Gastroesophageal sphincter (tissue), 4 donors: ENCODE data around the gene LSP1. TPM values are rescaled to one million over a fixed set of nuclear protein-coding genes. Genes with fewer than 3 reads are reported as not detected.
"Not testable (repeated sequence)": the region's sequence is repeated elsewhere in the genome, so short reads cannot be mapped to it uniquely, and the experiment has no call there.

Source experiments
- ATAC-seq: fragments of 150-250 bp; one replicate; pipeline ENCODE4 v1.9.1; 2016; ENCODE audit warnings: mild to moderate bottlenecking, moderate library complexity
- H3K27ac ChIP-seq, 4 donors: fragments of 200-600 bp; sonication (generic) in 3 of 4; 1 replicate in 3 of 4; 2 replicates in 1 of 4; pipeline ENCODE4 v1.5.1; 2016 to 2019
- H3K27me3 ChIP-seq: fragments of 200-600 bp; sonication (generic); one replicate; pipeline ENCODE4 v1.5.1; 2019
- H3K36me3 ChIP-seq, 2 donors: fragments of 200-600 bp; sonication (generic); one replicate each; pipeline ENCODE4 v1.5.1; 2019; ENCODE audit warnings: control low read depth in 1 of 2
- H3K4me1 ChIP-seq, 3 donors: fragments of 200-600 bp; sonication (generic); 1 replicate in 2 of 3; 2 replicates in 1 of 3; pipeline ENCODE4 v1.5.1; 2016 to 2019; ENCODE audit warnings: control low read depth in 2 of 3
- H3K4me3 ChIP-seq, 2 donors: fragments of 200-600 bp; sonication (generic); one replicate each; pipeline ENCODE4 v1.5.1; 2019; ENCODE audit warnings: mild to moderate bottlenecking in 1 of 2, moderate library complexity in 1 of 2
- H3K9me3 ChIP-seq, 3 donors: fragments of 200-600 bp; sonication (generic); one replicate each; pipeline ENCODE4 v1.5.1; 2017 to 2019; ENCODE audit warnings: control low read depth in 2 of 3
- EP300 ChIP-seq: sonication (generic); formaldehyde crosslinking; IDR thresholded peaks from one replicate; pipeline ENCODE4 v1.6.1; 2017; ENCODE audit warnings: antibody characterized with exemption, mild to moderate bottlenecking
- POLR2A ChIP-seq, 2 donors: fragments of 450-650 bp; IDR thresholded peaks; one replicate each; pipeline ENCODE4 v1.6.1; 2017; ENCODE audit warnings: antibody characterized with exemption in 2 of 2, mild to moderate bottlenecking in 2 of 2, moderate library complexity in 1 of 2
- POLR2AphosphoS5 ChIP-seq: sonication (generic); formaldehyde crosslinking; IDR thresholded peaks from one replicate; pipeline ENCODE4 v1.6.1; 2017; ENCODE audit warnings: antibody characterized with exemption
- WGBS, 2 donors: methylation state at CpG; one replicate each; pipeline ENCODE4 v1.1.5; 2018; ENCODE audit warnings: low coverage in 1 of 2; 5-methylcytosine and 5-hydroxymethylcytosine counted together
- total RNA-seq, 4 donors: library from RNA; depleted of rRNA; stranded (reverse); fragments of >200 nt; gene quantifications; one replicate each; pipeline ENCODE4 v1.1.0, GENCODE V29; 2016
- TF ChIP-seq, protein P1 (sequence below), 4 experiments: fragments of 200-600 bp in 2 of 4; fragments of 450-650 bp in 2 of 4; sonication (generic) in 1 of 4; IDR thresholded peaks; one replicate each; pipeline ENCODE4 v1.5.1; 2017 to 2019; ENCODE audit warnings: antibody characterized with exemption in 4 of 4, mild to moderate bottlenecking in 2 of 4, moderate library complexity in 2 of 4

Gene LSP1
- total RNA-seq, 4 donors from 2014 or later, result 13.4 to 133 (median 47.7) TPM

DNA sequence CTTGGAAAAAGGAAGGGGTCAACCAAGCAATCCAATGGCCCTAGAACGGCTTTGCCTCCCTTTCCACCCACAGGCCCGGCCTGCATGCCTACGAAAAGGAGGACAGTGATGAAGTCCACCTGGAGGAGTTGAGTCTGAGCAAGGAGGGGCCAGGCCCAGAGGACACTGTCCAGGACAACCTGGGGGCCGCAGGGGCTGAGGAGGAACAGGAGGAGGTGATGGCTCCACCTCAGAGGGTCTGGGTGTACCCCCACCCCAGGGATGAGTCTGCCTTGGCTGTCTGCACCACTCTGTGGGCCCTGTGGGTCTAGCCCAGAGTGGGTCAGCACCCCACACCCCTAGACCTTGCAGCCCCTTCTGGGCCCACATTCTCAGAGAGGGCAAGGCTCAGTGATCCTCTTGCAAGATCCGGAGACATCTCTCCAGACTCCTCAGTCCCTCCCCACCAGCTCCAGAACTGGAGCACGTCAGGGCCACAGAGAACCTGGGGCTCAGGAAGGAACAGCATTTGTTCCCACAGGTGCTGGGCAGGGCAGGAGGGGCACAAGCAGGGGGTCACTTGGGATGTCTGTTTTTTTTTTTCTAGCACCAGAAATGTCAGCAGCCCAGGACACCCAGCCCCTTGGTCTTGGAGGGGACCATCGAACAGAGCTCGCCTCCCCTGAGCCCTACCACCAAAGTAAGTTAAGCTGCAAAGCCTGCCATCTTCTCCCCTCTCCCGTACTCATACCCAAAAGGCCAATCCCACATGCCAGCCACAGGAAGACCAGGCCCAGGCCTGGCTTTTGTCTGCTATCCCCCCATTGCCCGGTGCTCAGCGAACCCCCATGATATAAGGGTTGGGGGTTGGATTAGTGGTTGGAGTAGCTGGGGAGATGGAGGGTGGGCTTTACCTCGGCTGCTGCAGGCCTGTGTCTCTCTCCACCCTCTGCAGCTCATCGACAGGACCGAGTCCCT lies 30.7 kb downstream of the LSP1 start:
- Histone ChIP-seq H3K4me3 (no peak overlapping the region), H3K27ac (peak overlapping the region in 1 of 4 donors; percentile 88), H3K4me1 (peaks cover 0 to 44% (median 30%) of the 10 kb centered on the region in 3 donors), H3K27me3 (no peaks in the 10 kb centered on the region), H3K9me3 (no peaks in the 10 kb centered on the region), H3K36me3 (peaks cover 0 to 42% of the 10 kb centered on the region in 2 donors)
- TF ChIP-seq EP300 (no peak), POLR2AphosphoS5 (no peak), POLR2A (IDR thresholded peaks at IDR 0.05) (no peak)
- TF ChIP-seq, protein P1, sequence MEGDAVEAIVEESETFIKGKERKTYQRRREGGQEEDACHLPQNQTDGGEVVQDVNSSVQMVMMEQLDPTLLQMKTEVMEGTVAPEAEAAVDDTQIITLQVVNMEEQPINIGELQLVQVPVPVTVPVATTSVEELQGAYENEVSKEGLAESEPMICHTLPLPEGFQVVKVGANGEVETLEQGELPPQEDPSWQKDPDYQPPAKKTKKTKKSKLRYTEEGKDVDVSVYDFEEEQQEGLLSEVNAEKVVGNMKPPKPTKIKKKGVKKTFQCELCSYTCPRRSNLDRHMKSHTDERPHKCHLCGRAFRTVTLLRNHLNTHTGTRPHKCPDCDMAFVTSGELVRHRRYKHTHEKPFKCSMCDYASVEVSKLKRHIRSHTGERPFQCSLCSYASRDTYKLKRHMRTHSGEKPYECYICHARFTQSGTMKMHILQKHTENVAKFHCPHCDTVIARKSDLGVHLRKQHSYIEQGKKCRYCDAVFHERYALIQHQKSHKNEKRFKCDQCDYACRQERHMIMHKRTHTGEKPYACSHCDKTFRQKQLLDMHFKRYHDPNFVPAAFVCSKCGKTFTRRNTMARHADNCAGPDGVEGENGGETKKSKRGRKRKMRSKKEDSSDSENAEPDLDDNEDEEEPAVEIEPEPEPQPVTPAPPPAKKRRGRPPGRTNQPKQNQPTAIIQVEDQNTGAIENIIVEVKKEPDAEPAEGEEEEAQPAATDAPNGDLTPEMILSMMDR (IDR thresholded peaks at IDR 0.05), result no peak
- no peak for ATAC-seq
- WGBS, 2 donors, result 46% methylated on average over 2 of the region's 14 CpGs; no CpG with 5 or more reads in 1 of the 2 donors

DNA sequence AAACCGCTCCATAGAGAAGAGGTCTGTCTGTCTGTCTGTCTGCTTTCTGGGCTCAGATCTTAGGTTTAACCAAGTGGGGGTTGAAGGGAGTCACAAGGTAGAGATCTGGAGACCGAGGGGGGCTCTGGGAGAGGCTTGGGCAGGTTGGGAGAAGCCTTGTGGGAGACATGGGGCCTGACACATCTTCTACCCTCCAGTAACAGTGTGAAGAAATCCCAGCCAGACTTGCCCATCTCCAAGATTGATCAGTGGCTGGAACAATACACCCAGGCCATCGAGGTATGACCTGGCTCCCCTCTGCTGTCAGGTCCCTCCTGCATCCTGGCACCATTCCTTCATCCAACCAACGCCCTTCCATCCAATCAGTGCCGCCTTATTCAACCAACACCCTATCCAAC lies 31.4 kb downstream of the LSP1 start:
- no peak for ATAC-seq
- WGBS, 2 donors, result 95 to 100% methylated on average over 2 to 3 of the region's 5 CpGs
- peaks cover 0 to 48% (median 30%) of the 10 kb centered on the region in 3 donors for H3K4me1 ChIP-seq
- H3K27me3 ChIP-seq, result no peaks in the 10 kb centered on the region
- peaks cover 0 to 47% of the 10 kb centered on the region in 2 donors for H3K36me3 ChIP-seq
- H3K9me3 ChIP-seq, result no peaks in the 10 kb centered on the region
- no peak overlapping the region for H3K27ac ChIP-seq
- H3K4me3 ChIP-seq, result no peak overlapping the region
- TF ChIP-seq POLR2A (IDR thresholded peaks at IDR 0.05), result no peak
- TF ChIP-seq, protein P1 (IDR thresholded peaks at IDR 0.05), result no peak
- TF ChIP-seq POLR2AphosphoS5, result no peak
- no peak for TF ChIP-seq EP300

DNA sequence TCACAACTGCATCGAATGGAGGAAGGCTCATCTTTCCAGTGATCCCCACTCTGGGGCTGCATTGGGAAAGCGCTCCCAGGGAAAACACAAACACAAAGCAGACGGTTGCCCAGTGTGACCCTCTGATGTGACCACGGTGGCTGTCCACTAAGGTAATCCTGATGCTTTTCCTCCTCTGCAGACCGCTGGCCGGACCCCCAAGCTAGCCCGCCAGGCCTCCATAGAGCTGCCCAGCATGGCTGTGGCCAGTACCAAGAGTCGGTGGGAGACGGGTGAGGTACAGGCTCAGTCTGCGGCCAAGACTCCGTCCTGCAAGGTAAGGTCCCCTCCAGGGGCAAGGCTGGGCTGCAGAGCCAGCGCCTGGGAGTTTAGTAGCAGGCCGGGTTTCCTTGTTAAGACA lies 33.7 kb downstream of the LSP1 start:
- H3K9me3 ChIP-seq, ATAC-seq, H3K4me3 ChIP-seq, H3K27ac ChIP-seq: not testable (repeated sequence)
- Histone ChIP-seq H3K4me1 (peaks cover 0 to 36% (median 13%) of the 10 kb centered on the region in 3 donors), H3K36me3 (peaks cover 0 to 47% of the 10 kb centered on the region in 2 donors), H3K27me3 (peaks cover 13% of the 10 kb centered on the region)
- no CpG with 5 or more reads among the region's 13 CpGs for WGBS, 2 donors

DNA sequence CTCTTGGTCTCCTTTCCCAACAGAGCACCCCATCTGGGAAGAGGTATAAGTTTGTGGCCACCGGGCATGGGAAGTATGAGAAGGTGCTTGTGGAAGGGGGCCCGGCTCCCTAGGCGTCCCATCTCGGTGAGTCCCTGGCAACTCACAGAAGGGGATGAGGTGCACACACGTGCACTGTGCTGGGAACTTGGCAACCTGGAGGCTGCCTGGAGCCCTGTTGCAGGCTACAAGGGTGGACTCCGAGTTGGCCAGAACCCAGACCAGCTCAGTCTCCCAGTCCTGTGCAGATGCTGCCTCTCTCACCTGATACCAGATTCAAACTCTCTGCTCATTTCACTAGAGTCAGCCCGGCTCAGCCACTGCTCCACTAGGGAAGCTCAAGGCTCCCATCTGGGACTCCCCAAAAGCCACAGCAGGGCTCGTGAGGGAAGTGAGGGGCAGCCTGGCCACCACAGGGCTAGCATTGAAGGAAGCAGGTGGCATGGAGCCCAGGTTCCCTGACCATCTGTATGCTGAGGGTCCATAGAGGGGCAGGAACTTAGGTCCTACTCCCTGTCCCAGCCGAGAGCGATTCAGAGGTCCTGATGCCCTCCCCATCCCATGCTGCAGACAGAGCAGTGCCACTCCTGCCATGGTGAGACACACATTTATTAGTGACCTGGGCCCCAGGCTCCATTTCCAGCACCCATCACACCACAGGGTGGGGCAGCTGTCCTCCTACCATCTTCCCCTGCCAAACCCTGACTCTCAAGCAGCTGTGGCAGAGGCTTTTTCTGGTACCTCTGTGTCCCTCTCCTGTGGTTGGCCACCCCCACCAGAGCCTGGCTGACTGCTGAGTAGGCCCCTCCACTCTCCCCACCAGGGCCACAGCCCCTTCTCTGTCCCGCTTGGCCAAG lies 34.8 kb downstream of the LSP1 start:
- Histone ChIP-seq H3K4me3 (no peak overlapping the region), H3K27me3 (peaks cover 18% of the 10 kb centered on the region), H3K9me3 (no peaks in the 10 kb centered on the region), H3K27ac (peak overlapping the region in 1 of 4 donors; percentile 37), H3K36me3 (peaks cover 0 to 47% of the 10 kb centered on the region in 2 donors), H3K4me1 (peaks cover 0 to 25% (median 2%) of the 10 kb centered on the region in 3 donors)
- no peak for TF ChIP-seq EP300
- no peak for TF ChIP-seq POLR2A (IDR thresholded peaks at IDR 0.05)
- TF ChIP-seq, protein P1 (IDR thresholded peaks at IDR 0.05), result no peak
- no peak for TF ChIP-seq POLR2AphosphoS5
- WGBS, 2 donors, result 95% methylated on average over 4 of the region's 11 CpGs; no CpG with 5 or more reads in 1 of the 2 donors
- no peak for ATAC-seq

DNA sequence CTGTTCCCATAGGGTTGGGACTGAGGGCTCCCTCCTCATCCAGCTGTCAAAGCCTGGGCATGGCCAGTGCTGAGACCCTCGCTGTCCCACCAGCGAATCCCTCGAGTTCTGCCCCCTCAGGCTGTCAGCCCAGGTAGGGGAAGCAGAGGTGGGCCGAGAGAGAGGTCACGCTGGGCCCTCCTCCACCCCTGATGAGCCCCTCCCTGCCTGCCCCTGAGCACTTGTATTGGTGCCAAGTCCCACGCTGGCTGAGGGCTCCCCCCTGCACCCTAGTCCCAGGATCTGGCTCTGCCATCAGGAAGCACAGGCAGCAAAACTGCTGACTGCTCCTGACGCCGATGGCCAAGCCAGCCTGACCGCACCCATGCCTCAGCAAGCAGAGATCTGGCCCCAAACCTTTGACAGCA lies 35.5 kb downstream of the LSP1 start:
- peaks cover 18% of the 10 kb centered on the region for H3K27me3 ChIP-seq
- peaks cover 0 to 47% of the 10 kb centered on the region in 2 donors for H3K36me3 ChIP-seq
- WGBS, 2 donors, result no CpG with 5 or more reads among the region's 9 CpGs
- peak overlapping the region in 1 of 4 donors; percentile 37 for H3K27ac ChIP-seq
- H3K4me3 ChIP-seq, result no peak overlapping the region
- H3K4me1 ChIP-seq, result peaks cover 0 to 18% (median 0%) of the 10 kb centered on the region in 3 donors
- TF ChIP-seq POLR2A (IDR thresholded peaks at IDR 0.05), result no peak
- no peaks in the 10 kb centered on the region for H3K9me3 ChIP-seq
- ATAC-seq, result no peak
